GM18499 (cell line): ENCODE data around the gene LDHA.

Experiments
- ATAC-seq: cut with Tn5 transposase; IDR thresholded peaks from one replicate; pipeline ENCODE4 v1.9.1; 2021; ENCODE audit warnings: moderate number of reproducible peaks; ENCODE audit not compliant: insufficient read depth, unreplicated experiment

Gene LDHA

DNA sequence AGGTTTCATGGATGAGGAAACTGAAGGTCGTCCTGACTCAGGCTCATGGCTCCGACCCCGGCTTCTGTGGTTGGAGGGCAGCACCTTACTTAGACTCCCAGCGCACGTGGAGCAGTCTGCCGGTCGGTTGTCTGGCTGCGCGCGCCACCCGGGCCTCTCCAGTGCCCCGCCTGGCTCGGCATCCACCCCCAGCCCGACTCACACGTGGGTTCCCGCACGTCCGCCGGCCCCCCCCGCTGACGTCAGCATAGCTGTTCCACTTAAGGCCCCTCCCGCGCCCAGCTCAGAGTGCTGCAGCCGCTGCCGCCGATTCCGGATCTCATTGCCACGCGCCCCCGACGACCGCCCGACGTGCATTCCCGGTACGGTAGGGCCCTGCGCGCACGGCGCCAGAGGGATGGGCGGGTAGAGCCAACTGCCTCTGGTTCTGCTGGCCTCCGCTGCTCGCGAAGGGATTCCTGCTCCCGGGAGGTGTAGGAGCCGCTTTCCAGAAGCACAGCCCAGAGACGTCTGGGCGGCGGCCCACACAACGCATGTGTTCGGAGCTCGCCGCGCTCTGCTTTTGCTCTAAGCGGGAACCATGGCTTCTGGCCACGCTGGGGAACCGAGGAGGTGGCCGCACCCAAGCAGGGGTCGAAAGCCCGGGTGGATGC lies at the start of gene LDHA:
TSS of gene LDHA (plus strand) at position 289 of the 653 bp plus-strand sequence. CDS start 2,280 bp downstream, outside the sequence.
- peak; percentile 36 for ATAC-seq

- no peak for ATAC-seq
Measured at GRCh38 chr11:18347471-18348125, 46.8 kb upstream of the LDHA start.

DNA sequence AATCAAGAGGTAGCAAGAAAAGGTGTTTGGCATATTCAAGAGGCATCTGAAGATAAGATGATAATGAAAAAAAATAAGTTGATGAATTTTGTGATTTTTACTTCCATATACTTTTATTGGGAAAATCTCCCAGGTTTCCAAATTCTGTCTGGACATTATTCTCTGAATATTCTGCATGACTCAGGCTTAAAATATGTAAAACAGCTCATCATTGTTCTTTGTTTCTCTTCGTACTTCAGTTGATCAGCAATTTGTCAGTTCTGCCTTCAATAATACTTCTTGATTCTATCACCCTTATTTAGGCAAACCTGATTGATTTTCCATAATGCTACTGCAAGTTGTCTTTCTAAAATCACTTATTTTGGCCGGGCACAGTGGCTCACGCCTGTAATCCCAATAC lies 41.8 kb upstream of the LDHA start:
- ATAC-seq = no peak

- ATAC-seq = no peak
Measured at GRCh38 chr11:18358646-18359045, 35.7 kb upstream of the LDHA start.

- no peak for ATAC-seq
Measured at GRCh38 chr11:18361154-18361553, 33.2 kb upstream of the LDHA start.

DNA sequence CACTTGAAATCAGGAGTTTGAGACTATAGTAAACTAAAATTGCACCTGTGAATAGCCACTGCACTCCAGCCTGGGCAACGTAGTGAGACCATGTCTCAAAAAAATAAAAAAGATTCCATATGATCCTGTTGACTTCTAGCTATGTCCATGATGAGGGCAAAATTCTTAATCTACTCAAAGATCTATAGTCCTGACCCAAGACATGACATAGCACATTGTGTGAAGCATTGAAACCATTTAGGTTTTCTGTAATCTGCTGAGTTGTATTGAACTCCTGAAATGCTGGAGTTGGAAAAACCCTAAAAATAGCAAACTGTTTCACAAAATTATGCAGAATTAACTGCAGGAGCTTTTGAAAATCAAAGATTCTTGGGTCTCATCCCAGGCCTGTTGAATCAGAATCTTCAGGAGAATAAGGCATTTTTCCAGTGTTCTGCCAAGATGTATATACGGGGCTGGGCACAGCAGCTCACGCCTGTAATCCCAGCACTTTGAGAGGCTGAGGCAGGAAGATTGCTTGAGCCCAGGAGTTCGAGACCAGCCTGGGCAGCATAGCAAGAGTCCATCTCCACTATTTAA lies 29.8 kb upstream of the LDHA start:
- no peak for ATAC-seq

DNA sequence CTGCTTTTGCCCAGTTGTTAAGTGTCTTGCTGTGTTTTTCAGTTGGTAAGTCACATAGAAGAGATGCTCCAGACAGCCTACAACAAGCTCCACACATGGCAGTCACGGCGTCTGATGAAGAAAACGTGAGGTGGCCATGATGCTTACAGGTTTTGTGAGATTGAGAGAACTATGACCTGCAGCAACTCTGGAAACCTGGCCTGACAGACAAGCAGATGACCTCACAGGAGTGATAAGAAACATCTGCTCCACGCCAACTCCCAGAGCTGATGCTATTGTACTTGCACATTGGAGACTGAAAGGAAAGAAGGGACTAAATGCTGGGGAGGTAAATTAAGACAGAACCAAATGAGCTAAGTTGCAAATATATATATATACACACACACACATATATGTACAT lies 28.6 kb upstream of the LDHA start:
- ATAC-seq = no peak

DNA sequence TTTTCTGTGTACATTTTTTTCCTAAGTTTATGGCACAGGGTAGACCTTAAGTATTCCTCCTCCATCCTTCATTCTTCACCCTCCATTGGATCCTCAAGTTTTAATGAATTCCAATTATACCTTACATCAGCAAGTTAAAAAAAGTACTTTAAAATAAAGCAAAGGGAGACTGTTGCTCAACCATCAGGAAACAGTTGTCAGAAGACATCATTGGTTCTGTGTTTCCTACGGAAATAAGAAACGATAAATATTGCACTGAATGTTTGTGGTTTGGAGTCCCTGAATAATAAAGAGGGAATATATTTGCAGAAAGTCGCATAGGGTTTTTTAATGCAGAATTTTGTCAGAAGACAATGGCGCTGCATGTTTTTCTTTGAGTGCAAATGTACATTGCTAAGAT lies 28.1 kb upstream of the LDHA start:
- no peak for ATAC-seq

- ATAC-seq = no peak
Measured at GRCh38 chr11:18367431-18367830, 26.9 kb upstream of the LDHA start.

DNA sequence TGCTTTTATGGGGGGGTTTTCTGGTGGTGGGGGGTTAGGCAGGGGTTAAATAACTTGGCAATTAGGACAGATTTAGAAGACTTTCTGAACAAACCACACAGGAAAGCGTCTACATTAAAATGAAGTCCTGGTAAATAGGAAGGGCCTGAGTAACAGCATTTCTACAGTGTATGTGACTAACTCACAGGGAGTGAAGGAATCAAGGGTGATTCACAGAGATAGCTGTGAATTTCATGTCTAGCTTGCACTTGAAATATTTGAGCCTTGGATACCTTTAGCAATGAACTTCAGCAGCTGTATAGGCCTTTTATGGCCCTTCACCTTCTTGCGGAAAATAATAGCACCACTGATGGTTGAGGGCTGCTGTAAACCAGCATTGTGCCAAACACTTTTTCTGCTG lies 26.1 kb upstream of the LDHA start:
- no peak for ATAC-seq

- ATAC-seq = no peak
Measured at GRCh38 chr11:18369398-18369797, 25.0 kb upstream of the LDHA start.

GRCh38 chr11:18371279-18371678 lies 23.1 kb upstream of the LDHA start:
- ATAC-seq = no peak

DNA sequence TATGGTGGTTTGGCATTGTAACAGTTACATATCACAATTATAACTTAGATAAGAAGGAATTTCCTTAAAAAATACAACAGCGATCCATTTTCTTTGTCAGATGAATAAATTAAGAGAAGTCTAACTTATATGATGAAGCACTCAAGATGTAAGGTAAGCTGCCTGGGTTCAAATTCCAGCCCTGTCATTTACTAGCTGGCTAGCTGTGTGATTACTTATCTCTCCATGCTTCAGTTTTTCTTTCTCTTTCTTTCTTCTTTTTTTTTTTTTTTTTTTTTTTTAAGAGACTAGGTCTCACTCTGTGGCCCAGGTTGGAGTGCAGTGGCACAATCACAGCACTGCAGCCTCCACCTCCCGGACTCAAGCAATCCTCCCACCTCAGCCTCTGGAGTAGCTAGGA lies 22.2 kb upstream of the LDHA start:
- no peak for ATAC-seq

- no peak for ATAC-seq
Measured at GRCh38 chr11:18374956-18375355, 19.4 kb upstream of the LDHA start.

- ATAC-seq = no peak
Measured at GRCh38 chr11:18375941-18376340, 18.4 kb upstream of the LDHA start.

GRCh38 chr11:18379201-18379600 lies 15.2 kb upstream of the LDHA start:
- no peak for ATAC-seq

- ATAC-seq = peak; percentile 79
Measured at GRCh38 chr11:18383388-18384156, 10.8 kb upstream of the LDHA start.

DNA sequence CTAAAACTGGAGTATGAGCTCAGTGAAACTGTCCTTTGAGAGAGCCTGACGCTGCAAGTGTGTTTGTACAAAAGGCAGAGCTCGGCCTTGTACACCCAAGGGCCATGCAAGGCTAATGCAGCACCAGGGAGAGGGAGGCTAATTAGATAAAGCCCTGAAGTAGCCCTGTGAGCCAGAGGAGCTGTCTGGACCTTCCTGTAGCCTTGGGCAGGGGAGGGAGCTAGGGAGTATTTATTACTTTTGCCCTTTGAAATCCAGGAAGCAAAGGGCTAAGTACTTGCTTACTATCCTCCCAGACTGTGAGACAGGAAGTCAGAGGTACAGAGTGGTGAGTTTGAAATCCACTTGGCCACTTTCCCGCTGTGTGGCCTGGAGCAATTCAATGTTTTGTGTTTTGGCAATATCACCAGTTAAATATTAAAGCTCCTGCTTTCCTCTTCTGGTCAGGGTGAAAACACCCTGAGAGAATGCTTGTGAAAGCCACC lies 10.2 kb upstream of the LDHA start:
- peak; percentile 6 for ATAC-seq

GRCh38 chr11:18390088-18390487 lies 4.3 kb upstream of the LDHA start:
- ATAC-seq = no peak

- ATAC-seq = no peak
Measured at GRCh38 chr11:18392434-18393321, 1.7 kb upstream of the LDHA start.
